ENCODE data around the gene APOA4. TPM values are rescaled to one million over a fixed set of nuclear protein-coding genes. Genes with fewer than 3 reads are reported as not detected.
A peak's percentile ranks its signal among the peaks of the same experiment; 100 is the strongest.

The APOA4 gene
- polyA plus RNA-seq, 2 of the 4 experiments (the other 2 are of a cell fraction) = not detected

GRCh38 chr11:116843661-116844060 is 20.6 kb upstream of the APOA4 start:
- Histone ChIP-seq H3K9me3 (no peaks in the 10 kb centered on the region), H3K4me3 (no peak overlapping the region), H3K4me1 (no peaks in the 10 kb centered on the region), H3K4me2 (no peak overlapping the region), H3K27ac (no peak overlapping the region)
- no peak for ATAC-seq
- CTCF ChIA-PET = no interaction called here
- TF ChIP-seq ZC3H11A (IDR thresholded peaks at IDR 0.05) = no peak
- no peak for TF ChIP-seq HES2 (IDR thresholded peaks at IDR 0.05)
- no peak for TF ChIP-seq CHD4 (IDR thresholded peaks at IDR 0.05; ENCODE audit: borderline replicate concordance)
- no peak for TF ChIP-seq KDM5A (IDR thresholded peaks at IDR 0.05)
- TF ChIP-seq CBX2 (IDR thresholded peaks at IDR 0.05; ENCODE audit: borderline replicate concordance, low read depth) = no peak
- TF ChIP-seq MAFK (IDR thresholded peaks at IDR 0.05; ENCODE audit: partially characterized antibody) = no peak
- TF ChIP-seq MAZ (IDR thresholded peaks at IDR 0.05; ENCODE audit: borderline replicate concordance, low read depth, low read length) = no peak
- no peak for DNase-seq (ENCODE audit: low read depth in 1 of 2, low spot score in 1 of 2)
- FAIRE-seq = no peak
- WGBS (ENCODE audit: missing lambda C conversion rate) = 82% methylated on average over 7 of the region's 9 CpGs
- POLR2A ChIA-PET = no interaction called here

GRCh38 chr11:116842909-116843308 is 19.8 kb upstream of the APOA4 start:
- no peak overlapping the region for H3K27ac ChIP-seq
- TF ChIP-seq USF2 (IDR thresholded peaks at IDR 0.05) = no peak
- 72% methylated on average over 4 of the region's 4 CpGs for WGBS (ENCODE audit: missing lambda C conversion rate)
- no peak; a peak in 1 of 6 replicates for ATAC-seq
- DNase-seq (ENCODE audit: low read depth in 1 of 2, low spot score in 1 of 2) = peak in 1 of 2 experiments; percentile 12
- no peak overlapping the region for H3K4me2 ChIP-seq
- H3K4me1 ChIP-seq = no peaks in the 10 kb centered on the region
- FAIRE-seq = no peak
- ChIA-PET POLR2A (no interaction called here), CTCF (no interaction called here)
- H3K4me3 ChIP-seq = no peak overlapping the region
- no peaks in the 10 kb centered on the region for H3K9me3 ChIP-seq

DNA sequence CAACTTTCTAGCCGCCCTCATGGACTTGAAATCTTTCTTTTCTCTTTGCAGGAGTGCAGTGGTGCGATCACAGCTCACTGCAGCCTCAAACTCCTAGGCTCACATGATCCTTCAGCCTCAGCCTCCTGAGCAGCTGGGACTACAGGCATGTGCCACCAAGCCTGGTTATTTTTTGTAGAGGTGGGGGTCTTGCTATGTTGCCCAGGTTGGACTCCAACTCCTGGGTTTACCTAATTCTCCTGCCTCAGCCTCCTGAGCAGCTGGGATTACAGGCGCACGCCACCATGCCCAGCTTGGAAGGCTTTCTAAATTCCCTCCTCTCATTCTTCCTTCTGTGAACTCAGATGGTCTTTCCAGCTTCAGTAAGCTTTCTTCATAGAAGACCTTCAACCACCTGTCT is 19.0 kb upstream of the APOA4 start:
- DNase-seq (ENCODE audit: low read depth in 1 of 2, low spot score in 1 of 2) (no peak), ATAC-seq (no peak), FAIRE-seq (no peak)
- POLR2A ChIA-PET = no interaction called here
- WGBS (ENCODE audit: missing lambda C conversion rate) = 94% methylated on average over 4 of the region's 4 CpGs
- no peak overlapping the region for H3K4me3 ChIP-seq
- H3K4me1 ChIP-seq = no peaks in the 10 kb centered on the region
- CTCF ChIA-PET = no interaction called here
- no peak for TF ChIP-seq CBX8 (IDR thresholded peaks at IDR 0.05)
- TF ChIP-seq PHF8 (IDR thresholded peaks at IDR 0.05; ENCODE audit: borderline replicate concordance, low read depth) = no peak
- TF ChIP-seq MYC (IDR thresholded peaks at IDR 0.05; ENCODE audit: borderline replicate concordance, low read length) = no peak
- no peak for TF ChIP-seq RAD21 (conservative IDR thresholded peaks at IDR 0.05 in 1 of 2, IDR thresholded peaks at IDR 0.05 in 1 of 2)
- no peak for TF ChIP-seq MAFK (IDR thresholded peaks at IDR 0.05; ENCODE audit: partially characterized antibody)
- TF ChIP-seq USF2 (IDR thresholded peaks at IDR 0.05) = no peak
- no peak for TF ChIP-seq EP300 (IDR thresholded peaks at IDR 0.05)
- TF ChIP-seq, protein P1, sequence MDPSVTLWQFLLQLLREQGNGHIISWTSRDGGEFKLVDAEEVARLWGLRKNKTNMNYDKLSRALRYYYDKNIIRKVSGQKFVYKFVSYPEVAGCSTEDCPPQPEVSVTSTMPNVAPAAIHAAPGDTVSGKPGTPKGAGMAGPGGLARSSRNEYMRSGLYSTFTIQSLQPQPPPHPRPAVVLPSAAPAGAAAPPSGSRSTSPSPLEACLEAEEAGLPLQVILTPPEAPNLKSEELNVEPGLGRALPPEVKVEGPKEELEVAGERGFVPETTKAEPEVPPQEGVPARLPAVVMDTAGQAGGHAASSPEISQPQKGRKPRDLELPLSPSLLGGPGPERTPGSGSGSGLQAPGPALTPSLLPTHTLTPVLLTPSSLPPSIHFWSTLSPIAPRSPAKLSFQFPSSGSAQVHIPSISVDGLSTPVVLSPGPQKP (IDR thresholded peaks at IDR 0.05; ENCODE audit: low read depth, low read length) = no peak
- TF ChIP-seq CHD4 (IDR thresholded peaks at IDR 0.05; ENCODE audit: borderline replicate concordance) = no peak
- TF ChIP-seq SREBF2 (IDR thresholded peaks at IDR 0.05) = no peak
- TF ChIP-seq HMGXB4 (CRISPR knock-in tag; IDR thresholded peaks at IDR 0.05; ENCODE audit: borderline replicate concordance) = no peak
- TF ChIP-seq HOXB5 (CRISPR knock-in tag; IDR thresholded peaks at IDR 0.05) = no peak
- TF ChIP-seq, protein P2, sequence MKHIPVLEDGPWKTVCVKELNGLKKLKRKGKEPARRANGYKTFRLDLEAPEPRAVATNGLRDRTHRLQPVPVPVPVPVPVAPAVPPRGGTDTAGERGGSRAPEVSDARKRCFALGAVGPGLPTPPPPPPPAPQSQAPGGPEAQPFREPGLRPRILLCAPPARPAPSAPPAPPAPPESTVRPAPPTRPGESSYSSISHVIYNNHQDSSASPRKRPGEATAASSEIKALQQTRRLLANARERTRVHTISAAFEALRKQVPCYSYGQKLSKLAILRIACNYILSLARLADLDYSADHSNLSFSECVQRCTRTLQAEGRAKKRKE (CRISPR knock-in tag; IDR thresholded peaks at IDR 0.05; ENCODE audit: low read depth) = no peak
- no peak overlapping the region for H3K4me2 ChIP-seq
- no peak overlapping the region for H3K27ac ChIP-seq
- H3K9me3 ChIP-seq = no peaks in the 10 kb centered on the region
